Retina (tissue), 1 donor: ENCODE data around the gene TBX6.
"Not testable (repeated sequence)": the region's sequence is repeated elsewhere in the genome, so short reads cannot be mapped to it uniquely, and the experiment has no call there.

Experiments used
- DNase-seq: peaks from one replicate; pipeline ENCODE4 v3.0.0-alpha.2; 2016

Gene TBX6, protein sequence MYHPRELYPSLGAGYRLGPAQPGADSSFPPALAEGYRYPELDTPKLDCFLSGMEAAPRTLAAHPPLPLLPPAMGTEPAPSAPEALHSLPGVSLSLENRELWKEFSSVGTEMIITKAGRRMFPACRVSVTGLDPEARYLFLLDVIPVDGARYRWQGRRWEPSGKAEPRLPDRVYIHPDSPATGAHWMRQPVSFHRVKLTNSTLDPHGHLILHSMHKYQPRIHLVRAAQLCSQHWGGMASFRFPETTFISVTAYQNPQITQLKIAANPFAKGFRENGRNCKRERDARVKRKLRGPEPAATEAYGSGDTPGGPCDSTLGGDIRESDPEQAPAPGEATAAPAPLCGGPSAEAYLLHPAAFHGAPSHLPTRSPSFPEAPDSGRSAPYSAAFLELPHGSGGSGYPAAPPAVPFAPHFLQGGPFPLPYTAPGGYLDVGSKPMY

DNA sequence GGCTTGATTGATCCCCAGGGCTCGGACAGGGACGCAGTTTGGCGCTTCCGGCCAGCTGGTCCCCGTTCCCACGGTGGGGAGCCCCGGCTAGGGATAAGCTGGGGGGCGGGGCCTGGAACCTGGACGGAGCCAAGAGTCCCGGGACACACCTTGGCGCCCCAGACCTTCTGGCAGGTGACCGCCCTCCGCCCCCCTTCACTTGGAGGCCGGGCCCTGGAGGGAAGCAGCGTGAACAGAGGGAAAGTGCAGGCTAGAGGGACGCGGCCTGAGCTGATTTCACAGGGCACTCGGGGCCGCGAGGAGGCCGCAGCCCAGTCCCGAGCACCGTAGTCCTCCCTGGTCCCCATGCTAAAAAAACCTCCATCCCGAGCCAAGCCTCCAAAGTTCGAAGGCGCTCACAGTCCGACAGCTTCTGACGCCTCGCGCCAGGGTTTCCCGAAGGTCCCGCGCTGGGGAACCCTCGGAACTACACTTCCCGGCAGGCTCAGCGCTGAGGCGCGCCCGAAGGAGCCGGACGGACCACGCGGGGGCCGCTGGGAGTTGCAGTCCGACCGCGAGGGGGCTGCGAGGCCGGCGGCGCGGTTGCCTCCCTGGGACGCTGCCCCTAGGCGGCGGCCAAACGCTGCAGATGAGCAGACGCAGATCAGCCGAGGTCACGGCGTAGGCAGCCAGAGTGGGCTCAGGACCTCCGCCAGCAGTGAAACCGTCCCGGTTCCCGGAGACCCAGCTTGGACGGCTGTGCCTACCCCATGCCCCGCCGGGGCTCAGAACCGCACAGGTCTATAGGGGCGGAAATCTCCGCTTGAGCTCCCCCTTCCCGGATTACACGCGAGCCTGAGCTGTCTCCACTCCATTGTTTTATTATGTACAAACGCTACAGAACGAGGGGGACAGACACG, at the start of gene TBX6:
Gene TBX6 (minus strand): TSS at position 451 of the 899 bp plus-strand sequence. CDS start 731 bp downstream, outside the sequence.
- peak; percentile 97 for DNase-seq

DNA sequence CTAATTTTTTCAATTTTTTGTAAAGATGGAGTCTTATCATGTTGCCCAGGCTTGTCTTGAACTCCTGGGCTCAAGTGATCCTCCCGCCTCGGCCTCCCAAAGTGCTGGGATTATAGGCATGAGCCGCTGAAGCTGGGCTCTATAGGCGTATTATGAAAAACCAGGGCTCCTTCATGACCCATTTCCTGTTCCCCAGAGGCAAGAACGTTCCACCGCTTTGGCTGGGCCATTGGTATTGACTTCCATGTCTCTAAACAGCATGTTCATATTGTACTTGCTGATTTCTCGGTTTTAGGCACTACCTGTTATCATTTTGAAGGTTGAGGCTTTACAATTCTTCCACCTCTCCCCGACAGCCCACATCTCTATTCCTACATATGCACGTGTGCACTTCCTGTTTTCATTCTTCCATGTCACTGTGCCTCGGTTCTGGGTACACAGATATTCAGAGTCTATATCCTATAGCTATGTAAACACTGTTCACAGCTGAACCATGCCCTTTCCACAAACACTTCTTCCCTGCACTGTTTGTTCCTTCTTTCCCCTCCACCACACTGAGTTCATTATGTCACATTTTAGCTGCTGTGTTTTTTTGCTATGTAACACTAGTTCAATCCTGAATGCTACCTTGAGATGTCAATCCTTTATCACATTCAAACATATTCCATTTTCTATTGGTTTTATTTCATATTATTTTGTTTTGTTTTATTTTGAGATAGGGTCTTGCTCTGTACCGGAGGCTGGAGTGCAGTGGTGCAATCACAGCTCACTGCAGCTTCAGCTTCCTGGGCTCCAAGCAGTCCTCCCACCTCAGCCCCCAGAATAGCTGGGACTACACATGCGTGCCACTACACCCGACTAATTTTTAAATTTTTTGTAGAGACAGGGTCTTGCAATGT, 48.1 kb upstream of the TBX6 start:
- no peak for DNase-seq

DNA sequence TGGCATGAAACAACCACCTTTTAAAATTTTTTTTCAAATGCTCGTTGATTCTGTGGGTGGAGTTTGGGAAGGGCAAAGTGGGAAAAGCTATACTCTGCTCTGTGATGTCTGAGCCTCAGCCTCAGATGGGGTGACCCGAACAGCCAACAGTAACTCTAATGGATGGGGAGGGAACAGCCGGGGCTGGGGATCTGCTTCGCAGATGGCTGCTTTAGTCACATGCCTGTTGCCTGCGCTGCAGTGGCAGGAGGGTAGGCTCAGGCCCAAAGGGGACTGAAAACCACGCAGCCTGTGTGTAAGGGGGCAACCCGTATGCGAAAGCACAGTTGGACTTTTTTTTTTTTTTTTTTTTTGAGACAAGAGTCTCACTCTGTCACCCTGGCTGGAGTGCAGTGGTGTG, 46.2 kb upstream of the TBX6 start:
- DNase-seq = no peak

DNA sequence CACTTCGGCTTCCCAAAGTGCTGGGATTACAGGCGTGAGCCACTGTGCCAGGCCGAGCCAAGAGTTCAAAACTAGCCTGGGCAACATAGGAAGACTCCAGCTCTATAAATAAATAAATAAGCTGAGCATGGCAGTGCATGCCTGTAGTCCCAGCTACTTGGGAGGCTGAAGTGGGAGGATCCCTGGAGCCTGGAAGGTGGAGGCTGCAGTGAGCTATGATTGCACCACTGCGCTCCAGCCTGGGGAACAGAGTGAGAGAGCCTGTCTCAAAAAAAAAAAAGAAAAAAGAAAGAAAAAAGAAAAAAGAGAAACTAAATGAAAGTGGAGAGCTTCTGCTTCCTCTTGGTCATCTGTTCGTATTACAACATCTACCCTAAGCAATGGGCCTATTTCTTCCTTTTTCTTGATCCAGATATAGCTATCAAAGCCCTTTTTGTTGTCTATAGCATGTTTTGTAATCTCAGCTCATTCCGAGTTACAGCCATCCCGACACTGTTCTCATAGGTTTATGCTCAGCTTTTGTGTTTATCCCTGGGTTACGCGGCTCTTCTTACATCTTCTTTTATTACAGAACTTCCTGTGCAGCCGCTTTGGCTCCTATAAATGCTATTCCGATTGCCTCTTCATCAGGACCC, 45.4 kb upstream of the TBX6 start:
- DNase-seq = no peak

DNA sequence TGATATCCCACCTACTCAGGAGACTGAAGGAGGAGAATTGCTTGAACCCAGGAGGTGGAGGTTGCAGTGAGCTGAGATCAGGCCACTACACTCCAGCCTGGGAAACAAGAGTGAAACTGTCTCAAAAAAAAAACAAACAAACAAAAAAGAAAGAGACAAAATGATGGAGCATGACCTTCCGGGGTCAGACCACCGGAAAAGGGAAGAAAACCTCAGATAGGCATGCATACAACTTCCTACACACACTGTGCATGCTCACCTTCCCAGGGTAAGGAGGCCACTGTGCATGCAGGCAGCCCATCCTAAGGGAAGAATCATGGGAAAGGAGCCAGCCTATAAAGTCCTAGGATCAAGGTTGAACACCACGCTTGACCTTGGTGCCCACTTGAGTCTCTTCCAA, 40.9 kb upstream of the TBX6 start:
- no peak for DNase-seq

DNA sequence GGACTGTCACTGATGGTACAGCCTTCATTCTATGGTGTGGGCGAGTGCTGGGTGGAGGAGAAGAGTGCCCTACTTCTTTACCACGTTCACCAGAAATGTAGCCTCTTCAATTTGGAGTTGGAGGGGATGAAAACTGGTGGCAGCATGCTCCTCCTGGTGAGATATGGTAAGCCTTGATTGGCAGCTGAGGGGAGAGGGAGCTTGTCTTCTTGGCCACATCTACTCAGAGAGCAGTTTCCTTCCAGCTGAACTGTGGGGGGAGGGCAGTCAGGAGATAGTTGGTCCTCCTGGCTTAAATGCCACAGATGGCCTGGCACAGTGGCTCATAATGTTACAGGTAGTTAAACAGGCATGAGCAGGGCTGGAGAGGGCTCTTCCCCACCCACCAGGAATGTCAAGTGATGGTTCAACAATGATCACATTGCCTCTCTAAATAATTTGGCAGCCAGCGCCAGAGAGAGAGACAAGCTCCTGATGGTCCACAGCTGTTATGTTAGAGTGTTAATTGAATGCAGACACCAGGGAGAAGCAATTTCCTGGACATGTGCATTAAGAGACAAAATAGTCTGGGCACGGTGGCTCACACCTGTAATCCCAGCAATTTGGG, 40.2 kb upstream of the TBX6 start:
- no peak for DNase-seq

DNA sequence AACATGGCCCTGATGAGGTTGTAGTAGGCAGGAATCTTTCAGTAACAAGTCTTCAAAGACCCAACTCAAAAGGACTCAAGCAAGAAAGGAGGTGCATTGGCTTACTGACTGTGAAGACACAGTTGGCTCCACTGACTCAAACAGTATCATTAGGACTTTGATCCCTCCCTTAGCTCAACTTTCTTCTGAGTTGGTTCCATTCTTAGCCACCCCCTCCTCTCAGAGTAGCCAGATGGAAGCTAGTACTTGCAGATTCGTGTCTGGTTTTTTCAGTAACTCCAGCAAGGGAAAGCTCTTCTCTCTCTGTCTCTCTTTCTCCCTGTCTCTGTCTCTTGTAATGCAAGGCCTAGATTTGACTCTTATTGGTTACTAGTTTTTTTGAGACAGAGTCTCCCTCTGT, 36.3 kb upstream of the TBX6 start:
- DNase-seq = no peak

DNA sequence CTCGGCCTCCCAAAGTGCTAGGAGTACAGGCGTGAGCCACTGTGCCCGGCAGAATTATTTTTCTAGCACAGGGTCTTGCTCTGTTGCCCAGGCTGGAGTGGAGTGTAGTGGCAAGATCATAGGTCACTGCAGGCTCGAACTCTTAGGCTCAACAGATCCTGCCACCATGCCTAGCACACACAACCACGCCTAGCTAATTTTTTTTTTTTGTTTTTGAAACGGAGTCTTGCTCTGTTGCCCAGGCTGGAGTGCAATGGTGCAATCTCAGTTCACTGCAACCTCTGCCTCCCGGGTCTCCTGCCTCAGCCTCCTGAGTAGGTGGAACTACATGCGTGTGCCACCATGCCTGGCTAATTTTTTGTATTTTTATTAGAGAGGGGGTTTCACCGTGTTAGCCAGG, 34.0 kb upstream of the TBX6 start:
- not testable (repeated sequence) for DNase-seq

DNA sequence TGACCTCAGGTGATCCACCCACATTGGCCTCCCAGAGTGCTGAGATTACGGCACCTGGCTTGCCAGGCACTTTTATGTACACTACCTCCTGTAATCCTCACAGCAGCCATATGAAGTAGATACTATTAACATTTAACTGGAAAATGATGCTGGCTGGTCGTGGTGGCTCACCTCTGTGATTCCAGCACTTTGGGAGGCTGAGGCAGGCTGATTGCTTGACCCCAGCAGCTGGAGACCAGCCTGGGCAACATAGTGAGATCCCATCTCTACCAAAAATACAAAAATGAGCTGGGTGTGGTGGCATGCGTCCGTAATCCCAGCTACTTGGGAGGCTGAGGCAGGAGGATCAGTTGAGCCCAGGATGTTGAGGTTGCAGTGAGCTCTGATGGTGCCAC, 33.3 kb upstream of the TBX6 start:
- DNase-seq = no peak

DNA sequence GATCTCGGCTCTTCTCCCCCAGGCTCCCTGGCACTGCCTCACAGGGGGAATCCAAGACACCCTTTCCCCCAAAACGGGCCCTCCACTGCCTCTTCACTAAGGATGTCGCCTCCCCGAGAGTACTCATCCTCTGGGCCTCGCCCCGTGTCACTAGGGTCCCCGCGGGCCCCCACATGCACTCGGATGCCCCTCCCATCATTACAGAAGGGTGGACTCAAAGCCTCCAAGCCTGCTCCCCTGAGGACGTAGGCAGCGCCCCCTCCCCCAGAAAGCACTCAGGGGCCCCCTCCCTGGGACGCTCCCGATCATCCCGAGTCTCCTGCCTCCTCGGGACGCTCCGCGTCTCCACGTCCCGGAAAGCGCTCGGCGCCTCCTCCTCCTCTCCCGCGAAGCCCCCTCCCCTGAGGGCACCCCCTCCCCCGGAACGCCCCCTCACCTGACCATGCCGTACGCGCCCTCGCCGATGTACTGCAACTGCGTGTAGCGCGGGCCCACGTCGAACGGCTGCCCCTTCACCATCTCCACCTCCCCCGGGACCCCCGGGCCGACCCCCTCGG, 31.0 kb upstream of the TBX6 start:
- peak; percentile 58 for DNase-seq

DNA sequence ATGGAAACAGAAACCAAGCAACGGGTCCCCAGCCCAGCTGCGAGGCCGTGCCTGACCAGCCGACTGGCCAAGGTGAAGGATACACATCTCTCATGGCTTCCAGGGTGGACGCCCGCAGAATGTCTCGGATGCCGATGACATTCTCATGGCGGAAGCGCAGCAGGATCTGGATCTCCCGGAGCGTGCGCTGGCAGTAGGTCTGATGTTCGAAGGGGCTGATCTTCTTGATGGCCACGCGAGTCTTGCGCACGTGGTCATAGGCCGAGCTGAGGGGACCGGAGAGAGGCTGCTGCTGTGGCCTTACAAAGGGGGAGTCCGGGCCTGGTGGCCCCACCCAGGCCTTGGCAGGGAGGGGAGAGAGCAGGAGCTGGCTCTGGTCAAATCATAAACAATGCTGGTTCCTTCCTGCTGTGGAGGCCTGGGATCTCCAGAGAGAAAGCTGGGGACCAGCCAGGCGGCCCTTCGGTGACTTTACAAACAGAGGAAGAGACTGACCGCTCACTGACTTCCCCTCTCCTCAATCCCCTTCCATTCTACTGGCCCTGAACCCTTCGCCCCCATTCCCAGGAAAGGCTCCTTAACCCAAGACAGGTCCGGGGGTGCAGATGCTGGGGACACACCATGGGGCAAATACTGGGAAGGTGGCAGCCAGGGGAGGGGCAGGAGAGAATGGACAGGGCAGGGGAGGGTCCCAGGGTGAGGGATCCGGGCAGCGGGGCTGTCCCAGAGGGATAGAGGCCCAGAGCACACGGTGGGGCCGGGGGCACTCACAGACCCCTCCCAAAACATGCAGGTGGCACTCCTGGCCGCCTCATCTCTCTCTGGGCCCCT, 30.2 kb upstream of the TBX6 start:
- peak; percentile 16 for DNase-seq

DNA sequence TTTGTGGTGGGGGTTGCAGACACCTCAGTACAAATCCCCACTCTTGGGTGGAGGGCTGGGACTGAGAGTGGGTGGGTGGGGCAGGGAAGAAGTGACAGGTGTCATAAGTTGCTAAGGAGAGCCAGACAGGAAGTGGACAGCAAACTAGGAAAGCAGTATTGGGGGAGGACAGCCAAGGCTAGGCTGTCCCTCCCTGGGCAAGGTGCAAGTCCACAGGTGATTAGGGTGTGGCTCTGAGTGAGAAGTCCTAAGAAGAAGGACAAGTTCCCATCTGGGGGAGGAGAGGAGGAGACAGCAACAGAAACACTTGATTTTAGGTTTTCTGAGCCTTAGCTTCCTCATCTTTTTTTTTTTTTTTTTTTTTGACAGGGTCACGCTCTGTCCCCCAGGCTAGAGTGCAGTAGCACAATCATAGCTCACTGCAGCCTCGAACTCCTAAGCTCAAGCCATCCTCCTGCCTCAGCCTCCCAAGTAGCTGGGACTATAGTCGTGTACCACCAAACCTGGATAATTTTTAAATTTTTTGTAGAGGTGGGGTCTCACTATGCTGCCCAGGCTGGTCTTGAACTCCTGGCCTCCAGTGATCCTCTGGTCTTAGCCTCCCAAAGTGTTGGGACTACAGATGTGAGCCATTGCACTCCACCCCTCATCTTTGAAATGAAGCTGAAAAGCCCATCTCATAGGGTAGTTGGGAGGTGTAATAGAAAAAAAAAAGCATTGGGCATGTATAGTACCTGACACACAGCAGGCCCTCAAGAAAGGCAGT, 28.8 kb upstream of the TBX6 start:
- no peak for DNase-seq

DNA sequence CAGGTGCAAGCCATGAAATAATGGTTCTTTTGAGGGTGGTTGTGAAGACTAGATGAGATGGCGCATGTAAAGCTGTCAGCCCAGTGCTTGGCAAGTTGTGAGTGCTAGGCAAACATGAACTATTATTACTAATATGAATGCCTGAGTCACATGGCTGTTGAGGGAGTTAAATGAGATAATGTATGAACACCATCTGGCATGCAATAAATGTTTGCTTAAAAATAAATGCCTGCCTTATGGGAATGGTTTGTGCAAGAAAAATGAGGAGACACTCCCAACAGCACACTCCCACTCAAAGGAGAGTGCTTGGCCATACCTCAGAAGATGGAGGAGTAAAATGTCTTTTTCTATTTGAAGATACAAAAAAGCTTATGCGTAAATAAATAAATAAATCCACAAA, 27.7 kb upstream of the TBX6 start:
- no peak for DNase-seq

DNA sequence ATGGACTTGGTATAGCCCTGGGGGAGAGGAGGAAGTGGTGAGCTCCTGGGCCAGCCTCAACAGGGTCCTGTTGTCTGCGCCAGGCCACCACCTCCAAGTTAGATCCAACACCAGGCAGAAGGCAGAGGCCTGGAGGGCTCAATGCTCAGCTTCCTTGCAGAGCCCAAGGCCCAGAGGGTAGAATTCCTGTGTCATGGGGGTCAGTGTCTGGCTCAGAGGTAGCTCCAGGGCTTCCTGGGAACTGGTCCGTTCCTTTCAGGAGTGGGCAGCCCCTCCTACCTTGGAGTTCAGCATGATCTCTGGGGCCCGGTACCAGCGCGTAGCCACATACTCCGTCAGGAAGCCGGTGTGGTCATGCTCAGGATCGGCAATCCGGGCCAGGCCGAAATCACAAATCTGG, 26.0 kb upstream of the TBX6 start:
- DNase-seq = no peak

DNA sequence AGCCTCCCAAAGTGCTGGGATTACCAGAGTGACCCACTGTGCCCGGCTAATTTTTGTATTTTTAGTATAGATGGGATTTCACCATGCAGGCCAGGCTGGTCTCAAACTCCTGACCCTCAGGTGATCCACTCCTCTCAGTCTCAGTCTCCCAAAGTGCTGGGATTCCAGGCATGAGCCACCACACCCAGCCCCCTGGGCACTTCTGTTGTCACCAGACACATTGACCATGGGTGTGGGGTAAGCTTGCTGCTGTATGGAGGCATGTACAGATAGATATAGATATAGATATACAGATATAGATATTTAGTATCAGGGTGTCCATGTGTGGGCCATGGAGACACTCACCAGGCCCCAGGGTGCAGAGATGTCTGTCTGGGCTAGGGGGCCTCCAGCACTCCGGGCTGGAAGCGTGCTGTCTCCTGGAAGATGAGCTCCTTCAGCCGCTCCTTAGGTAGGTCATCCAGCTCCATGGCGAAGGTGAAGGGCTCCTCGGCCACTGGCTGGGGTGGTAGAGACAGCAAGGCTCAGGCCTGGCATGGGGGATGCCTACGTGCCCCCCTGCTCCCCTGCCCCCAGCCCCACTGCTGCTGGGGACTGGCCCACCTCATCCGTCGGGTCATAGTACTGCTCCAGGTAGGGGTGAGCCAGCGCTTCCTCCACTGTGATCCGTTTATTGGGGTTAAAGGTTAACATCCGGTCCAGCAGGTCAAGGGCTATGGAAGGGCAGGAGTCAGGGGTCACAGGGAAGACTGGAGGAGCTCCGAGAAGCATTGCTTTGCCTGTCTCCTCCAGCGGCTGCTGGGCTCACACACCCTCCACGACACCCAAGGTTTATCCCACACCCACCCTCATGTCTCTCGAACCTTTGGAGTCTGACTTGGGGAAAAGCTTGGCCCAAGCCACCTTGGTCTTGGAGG, 24.8 kb upstream of the TBX6 start:
- DNase-seq = no peak

DNA sequence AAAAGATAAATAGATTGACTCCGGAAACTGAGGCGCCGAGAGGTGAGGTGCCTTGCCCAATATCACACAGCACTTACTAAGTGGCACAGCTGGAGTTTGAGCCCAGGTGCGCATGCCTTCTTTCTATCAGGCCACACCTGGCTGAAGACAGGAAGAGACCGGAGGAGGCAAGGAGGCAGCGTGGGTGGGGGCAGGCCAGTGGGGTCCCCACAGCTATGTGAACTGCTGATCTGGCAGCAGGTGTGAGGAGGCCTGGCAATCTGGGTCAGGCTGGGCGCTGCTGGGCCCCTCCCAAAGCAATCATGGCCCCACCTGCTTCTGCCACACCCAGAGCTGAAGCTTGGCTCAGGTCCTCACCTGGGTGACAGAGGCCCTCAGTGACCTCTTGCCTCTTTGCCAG, 23.5 kb upstream of the TBX6 start:
- DNase-seq = no peak

DNA sequence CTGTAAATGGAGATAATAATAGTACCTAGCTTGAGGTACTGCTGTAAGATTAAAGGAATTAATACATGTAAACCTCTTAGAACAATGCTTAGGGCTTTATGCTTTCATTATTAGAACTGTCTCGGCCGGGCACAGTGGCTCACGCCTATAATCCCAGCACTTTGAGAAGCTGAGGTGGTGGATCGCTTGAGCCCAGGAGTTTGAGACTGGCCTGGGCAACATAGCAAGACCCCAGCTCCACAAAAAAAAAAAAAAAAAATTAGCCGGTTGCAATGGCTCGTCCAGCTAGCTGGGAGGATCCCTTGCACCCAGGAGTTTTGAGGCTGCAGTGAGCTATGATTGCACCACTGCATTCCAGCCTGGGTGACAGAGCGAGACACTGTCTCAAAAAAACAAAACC, 23.1 kb upstream of the TBX6 start:
- DNase-seq = not testable (repeated sequence)

DNA sequence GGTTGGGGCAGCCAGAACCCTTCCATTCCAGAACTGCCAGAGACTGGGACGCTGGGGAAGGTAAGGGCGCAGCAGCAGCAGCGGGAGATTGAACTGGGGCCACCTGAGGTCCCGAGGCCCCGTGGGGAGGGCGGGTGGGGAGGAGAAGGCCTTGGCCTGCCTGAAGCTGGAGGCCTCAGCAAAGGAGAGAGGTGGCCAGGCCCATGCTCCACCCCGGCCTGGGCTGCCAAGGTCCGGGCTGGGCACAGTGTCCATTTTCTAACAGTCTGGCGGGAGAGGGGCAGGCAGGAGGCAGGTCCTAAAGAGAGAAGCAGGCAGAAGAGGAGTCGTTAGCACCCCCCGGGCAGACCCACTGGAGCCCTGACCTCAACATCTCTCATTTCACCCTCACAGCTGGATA, 22.7 kb upstream of the TBX6 start:
- DNase-seq = no peak
